ENCODE results near the gene ZNF460. TPM values are rescaled to one million over a fixed set of nuclear protein-coding genes. Genes with fewer than 3 reads are reported as not detected.

ZNF460 gene
- total RNA-seq, 1 experiment from 2014 or later, result 62.9 TPM

DNA sequence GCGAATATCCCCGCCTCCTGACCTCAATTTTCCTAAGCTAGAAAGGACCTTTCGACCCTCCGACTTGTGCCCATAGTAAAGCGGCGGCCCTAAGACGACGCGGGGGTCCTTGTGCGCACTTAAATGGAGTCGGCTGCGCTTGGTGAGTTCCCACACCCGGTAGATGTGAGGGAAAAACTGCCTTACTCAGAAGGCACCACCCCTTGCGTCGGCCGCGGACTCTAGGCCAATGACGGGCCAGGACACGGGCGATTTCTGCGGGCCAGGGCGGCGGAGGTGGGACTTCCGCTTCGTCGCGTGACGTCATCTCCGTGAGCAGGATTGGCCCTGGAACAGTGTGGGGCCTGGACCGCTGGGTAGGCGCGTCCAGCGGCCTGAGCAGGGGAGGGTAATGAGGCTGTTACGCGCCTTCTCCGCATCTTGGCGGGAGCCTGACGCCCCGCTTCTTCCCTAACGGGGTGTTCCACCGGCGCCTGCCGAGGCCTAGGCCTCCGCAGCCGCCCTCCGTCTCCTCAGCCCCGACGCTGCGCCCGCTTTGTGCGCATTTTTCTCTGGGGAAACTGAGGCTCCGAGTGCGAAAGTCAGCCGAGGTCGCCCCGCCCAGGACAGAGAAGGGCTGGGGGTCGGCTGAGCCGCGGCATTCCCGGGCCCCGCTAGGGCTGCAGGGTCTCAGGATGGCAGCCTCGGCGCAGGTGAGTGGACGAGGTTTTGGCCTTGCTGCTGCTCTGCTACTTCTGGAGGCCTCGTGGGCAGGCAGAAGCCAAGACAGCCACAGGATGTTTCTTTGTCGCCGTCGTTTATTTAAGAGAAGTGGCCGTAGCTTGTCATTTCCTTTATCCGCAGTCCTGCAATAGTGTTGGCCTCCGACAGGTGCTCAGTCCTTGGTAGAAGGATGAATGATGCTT lies 40.1 kb downstream of the ZNF460 start, which contains the start of gene ZNF543 (continued):
- TF ChIP-seq, protein P1, sequence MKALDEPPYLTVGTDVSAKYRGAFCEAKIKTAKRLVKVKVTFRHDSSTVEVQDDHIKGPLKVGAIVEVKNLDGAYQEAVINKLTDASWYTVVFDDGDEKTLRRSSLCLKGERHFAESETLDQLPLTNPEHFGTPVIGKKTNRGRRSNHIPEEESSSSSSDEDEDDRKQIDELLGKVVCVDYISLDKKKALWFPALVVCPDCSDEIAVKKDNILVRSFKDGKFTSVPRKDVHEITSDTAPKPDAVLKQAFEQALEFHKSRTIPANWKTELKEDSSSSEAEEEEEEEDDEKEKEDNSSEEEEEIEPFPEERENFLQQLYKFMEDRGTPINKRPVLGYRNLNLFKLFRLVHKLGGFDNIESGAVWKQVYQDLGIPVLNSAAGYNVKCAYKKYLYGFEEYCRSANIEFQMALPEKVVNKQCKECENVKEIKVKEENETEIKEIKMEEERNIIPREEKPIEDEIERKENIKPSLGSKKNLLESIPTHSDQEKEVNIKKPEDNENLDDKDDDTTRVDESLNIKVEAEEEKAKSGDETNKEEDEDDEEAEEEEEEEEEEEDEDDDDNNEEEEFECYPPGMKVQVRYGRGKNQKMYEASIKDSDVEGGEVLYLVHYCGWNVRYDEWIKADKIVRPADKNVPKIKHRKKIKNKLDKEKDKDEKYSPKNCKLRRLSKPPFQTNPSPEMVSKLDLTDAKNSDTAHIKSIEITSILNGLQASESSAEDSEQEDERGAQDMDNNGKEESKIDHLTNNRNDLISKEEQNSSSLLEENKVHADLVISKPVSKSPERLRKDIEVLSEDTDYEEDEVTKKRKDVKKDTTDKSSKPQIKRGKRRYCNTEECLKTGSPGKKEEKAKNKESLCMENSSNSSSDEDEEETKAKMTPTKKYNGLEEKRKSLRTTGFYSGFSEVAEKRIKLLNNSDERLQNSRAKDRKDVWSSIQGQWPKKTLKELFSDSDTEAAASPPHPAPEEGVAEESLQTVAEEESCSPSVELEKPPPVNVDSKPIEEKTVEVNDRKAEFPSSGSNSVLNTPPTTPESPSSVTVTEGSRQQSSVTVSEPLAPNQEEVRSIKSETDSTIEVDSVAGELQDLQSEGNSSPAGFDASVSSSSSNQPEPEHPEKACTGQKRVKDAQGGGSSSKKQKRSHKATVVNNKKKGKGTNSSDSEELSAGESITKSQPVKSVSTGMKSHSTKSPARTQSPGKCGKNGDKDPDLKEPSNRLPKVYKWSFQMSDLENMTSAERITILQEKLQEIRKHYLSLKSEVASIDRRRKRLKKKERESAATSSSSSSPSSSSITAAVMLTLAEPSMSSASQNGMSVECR (CRISPR knock-in tag; IDR thresholded peaks at IDR 0.05; ENCODE audit: borderline replicate concordance), result peak; percentile 69; the same call in 1 of the 2 replicates
- TF ChIP-seq ZNF425 (CRISPR knock-in tag; conservative IDR thresholded peaks at IDR 0.05) (no peak), PRDM15 (CRISPR knock-in tag; IDR thresholded peaks at IDR 0.05) (no peak), FOXP1 (CRISPR knock-in tag; IDR thresholded peaks at IDR 0.05; ENCODE audit: borderline replicate concordance) (0 out of 2 replicates have a peak, but pooled peaks have one; percentile 47), NFYB (CRISPR knock-in tag; conservative IDR thresholded peaks at IDR 0.05; ENCODE audit: low read depth) (peak; percentile 44), CBFB (CRISPR knock-in tag; IDR thresholded peaks at IDR 0.05; ENCODE audit: low read depth) (no peak), MAX (CRISPR knock-in tag; IDR thresholded peaks at IDR 0.05) (peak; percentile 65; the same call in 1 of the 2 replicates)

GRCh38 chr19:57321116-57321515 lies 40.8 kb downstream of the ZNF460 start:
- CTCF ChIA-PET, result interaction anchor here (1.1 kb wide), 1 partner anchor 360 kb away, joined by 3 read pairs; the partner anchor contains the start of gene ZNF551
- POLR2A ChIA-PET, result interaction anchor here (1.6 kb wide), 1 partner anchor 29 kb away, joined by 3 read pairs; no protein-coding TSS in a partner anchor
- no peak for TF ChIP-seq SMAD3 (CRISPR knock-in tag; IDR thresholded peaks at IDR 0.05; ENCODE audit: borderline replicate concordance)
- no peak for TF ChIP-seq GRHL2 (CRISPR knock-in tag; IDR thresholded peaks at IDR 0.05; ENCODE audit: insufficient replicate concordance, severe bottlenecking)
- no peak for TF ChIP-seq ZBTB21 (CRISPR knock-in tag; IDR thresholded peaks at IDR 0.05; ENCODE audit: borderline replicate concordance)
- TF ChIP-seq NFE2L1 (CRISPR knock-in tag; IDR thresholded peaks at IDR 0.05), result no peak
- TF ChIP-seq PREB (CRISPR knock-in tag; IDR thresholded peaks at IDR 0.05; ENCODE audit: borderline replicate concordance), result no peak

More at GRCh38 chr19:57321116-57321515, 40.8 kb downstream of the ZNF460 start:
- Mint-ChIP-seq H3K4me1 (peaks cover 18% of the 10 kb centered on the region), H3K27me3 (ENCODE audit: low read depth) (peaks cover 13% of the 10 kb centered on the region), H3K9me3 (no peaks in the 10 kb centered on the region), H3K27ac (peak overlapping the region; percentile 67), H3K4me3 (peak overlapping the region; percentile 87), H3K36me3 (peaks cover 21% of the 10 kb centered on the region)
- DNase-seq (ENCODE audit: low spot score) (no peak), ATAC-seq (no peak)

All from WTC11 (cell line).